ENCODE data around the gene RAB11FIP5.

RAB11FIP5 gene

GRCh38 chr2:73033142-73033765 lies 79.5 kb downstream of the RAB11FIP5 start:
- DNase-seq, result no peak

GRCh38 chr2:73032702-73033097 lies 80.0 kb downstream of the RAB11FIP5 start:
- DNase-seq, result no peak

- no peak for DNase-seq
These were observed 80.7 kb downstream of the RAB11FIP5 start for GRCh38 chr2:73031725-73032701.

- no peak for DNase-seq
These were observed 81.6 kb downstream of the RAB11FIP5 start for GRCh38 chr2:73031095-73031678.

GRCh38 chr2:73028841-73029240 lies 83.9 kb downstream of the RAB11FIP5 start:
- no peak for DNase-seq

- DNase-seq, result no peak
These were observed 85.4 kb downstream of the RAB11FIP5 start for GRCh38 chr2:73027340-73027739.

GRCh38 chr2:73023497-73023896 lies 89.3 kb downstream of the RAB11FIP5 start:
- DNase-seq, result no peak
